ENCODE results near the gene YIF1B. TPM values are rescaled to one million over a fixed set of nuclear protein-coding genes. Genes with fewer than 3 reads are reported as not detected.

YIF1B gene
- total RNA-seq, 1 experiment from 2014 or later: 143 TPM

GRCh38 chr19:38273499-38273898 lies 42.2 kb downstream of the YIF1B start:
- Histone ChIP-seq H3K9me3 (ENCODE audit: control insufficient read depth, insufficient read depth, low read depth, low read length) (no peaks in the 10 kb centered on the region), H3K27me3 (ENCODE audit: control insufficient read depth, insufficient read depth, low read length) (no peaks in the 10 kb centered on the region), H3K27ac (ENCODE audit: low read length) (peak overlapping the region; percentile 99), H3K36me3 (ENCODE audit: control insufficient read depth, insufficient read depth, low read length) (0 out of 2 replicates have a peak, but pooled peaks cover 2% of the 10 kb centered on the region), H3K4me1 (ENCODE audit: control insufficient read depth, insufficient read depth, low read length) (peaks cover 92% of the 10 kb centered on the region), H3K4me3 (ENCODE audit: low read depth in 2 of 2, low read length in 2 of 2) (no peak overlapping the region)
- no peak for DNase-seq (ENCODE audit: low read depth, low spot score)
- intact Hi-C loops (cut with micrococcal nuclease; ENCODE audit: unreplicated experiment): no loop called here
- no peak for TF ChIP-seq POLR2AphosphoS5 (IDR thresholded peaks at IDR 0.05; ENCODE audit: low read depth, low read length)
- ATAC-seq: no peak
- in situ Hi-C loops (cut with HindIII; ENCODE audit: low pct_unique_long_range_greater_than_20kb, low sequenced_read_pairs): no loop called here
- BruUV-seq (replicated peaks): no TSS peak
- ChIA-PET CTCF (no interaction called here), POLR2A (no interaction called here)

- DNase-seq (ENCODE audit: low read depth, low spot score): peak; percentile 89
- CTCF ChIA-PET: interaction anchor here (0.5 to 1.3 kb wide), 5 partner anchors 14 to 326 kb away, joined by 3 to 4 read pairs (median 3); partner anchors contain the start of gene CATSPERG
- H3K27ac ChIP-seq (ENCODE audit: low read length): peak overlapping the region; percentile 99
Observed at GRCh38 chr19:38270587-38271167, 45.1 kb downstream of the YIF1B start.

More at GRCh38 chr19:38270587-38271167, 45.1 kb downstream of the YIF1B start:
- in situ Hi-C loops (cut with HindIII; ENCODE audit: low pct_unique_long_range_greater_than_20kb, low sequenced_read_pairs): no loop called here
- ATAC-seq: peak; percentile 85
- POLR2A ChIA-PET: interaction anchor here (0.6 to 1.4 kb wide), 4 partner anchors 8 to 83 kb away, joined by 3 to 8 read pairs (median 4); partner anchors contain the start of gene C19orf33
- Histone ChIP-seq H3K9me3 (ENCODE audit: control insufficient read depth, insufficient read depth, low read depth, low read length) (no peaks in the 10 kb centered on the region), H3K4me1 (ENCODE audit: control insufficient read depth, insufficient read depth, low read length) (peaks cover 83% of the 10 kb centered on the region), H3K4me3 (ENCODE audit: low read depth in 2 of 2, low read length in 2 of 2) (peak overlapping the region in 1 of 2 experiments; percentile 32; a peak in 2 of 4 replicates), H3K36me3 (ENCODE audit: control insufficient read depth, insufficient read depth, low read length) (0 out of 2 replicates have a peak, but pooled peaks cover 2% of the 10 kb centered on the region), H3K27me3 (ENCODE audit: control insufficient read depth, insufficient read depth, low read length) (no peaks in the 10 kb centered on the region)
- intact Hi-C loops (cut with micrococcal nuclease; ENCODE audit: unreplicated experiment): no loop called here
- BruUV-seq (replicated peaks): no TSS peak
- TF ChIP-seq POLR2AphosphoS5 (IDR thresholded peaks at IDR 0.05; ENCODE audit: low read depth, low read length) (peak; percentile 78; the same call in 1 of the 2 replicates), CTCF (IDR thresholded peaks at IDR 0.05) (no peak), SIN3A (IDR thresholded peaks at IDR 0.05; ENCODE audit: borderline replicate concordance, insufficient read depth, low read depth, low read length) (no peak), REST (IDR thresholded peaks at IDR 0.05; ENCODE audit: insufficient read depth in 1 of 2, low read depth in 2 of 2, low read length in 1 of 2) (peak in 1 of 2 experiments; percentile 40; a peak in 1 of 4 replicates), TCF7L2 (IDR thresholded peaks at IDR 0.05; ENCODE audit: low read depth, low read length) (peak; percentile 94)

All from Panc1 (cell line).